GM20000 (cell line): ENCODE results near the gene GBGT1.

Source experiments
- DNase-seq: peaks from one replicate; pipeline ENCODE4 v3.0.0; 2012; ENCODE audit warnings: low spot score
- TF ChIP-seq, protein P1 (sequence below): IDR thresholded peaks from 2 replicates; pipeline ENCODE4 v1.5.1; 2012; ENCODE audit warnings: mild to moderate bottlenecking, control low read depth; ENCODE audit errors: extremely low read depth, missing control alignments

GBGT1 gene

DNA sequence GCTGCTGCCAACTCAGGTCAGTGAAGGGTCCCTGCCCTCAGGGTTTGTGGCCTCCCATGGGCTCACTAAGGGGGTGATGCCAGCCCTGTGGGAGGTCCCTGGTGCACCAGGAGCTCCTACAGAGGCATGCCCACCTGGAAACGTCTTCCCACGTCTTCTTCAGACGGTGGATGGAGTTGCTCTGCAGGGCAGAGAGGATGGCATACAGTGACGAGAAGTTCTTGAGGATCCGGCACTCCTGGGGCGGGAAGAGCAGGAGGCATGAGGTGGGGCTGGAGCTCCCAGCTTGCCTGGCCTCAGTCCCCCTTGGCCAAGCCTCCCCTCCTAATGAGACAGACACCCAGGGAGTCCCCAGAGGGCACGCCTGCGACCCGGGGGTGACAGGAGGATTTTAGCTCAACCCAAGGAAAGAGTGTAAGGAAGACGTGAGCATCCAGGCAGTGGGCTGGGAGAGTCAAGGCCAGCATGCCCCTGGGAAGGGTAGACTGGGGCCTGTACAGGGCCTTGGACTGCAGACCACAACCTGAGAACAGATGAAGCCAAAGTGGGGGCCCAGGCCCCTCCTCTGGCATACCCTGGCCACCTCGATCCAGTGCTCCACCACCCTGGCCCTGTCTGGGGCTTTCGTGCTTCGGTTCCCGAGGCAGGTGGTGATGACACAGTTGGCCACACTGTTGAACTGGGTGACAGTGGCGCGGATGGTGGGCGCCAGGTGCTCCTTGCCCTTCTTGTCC is 57.0 kb downstream of the GBGT1 start:
- TF ChIP-seq, protein P1, sequence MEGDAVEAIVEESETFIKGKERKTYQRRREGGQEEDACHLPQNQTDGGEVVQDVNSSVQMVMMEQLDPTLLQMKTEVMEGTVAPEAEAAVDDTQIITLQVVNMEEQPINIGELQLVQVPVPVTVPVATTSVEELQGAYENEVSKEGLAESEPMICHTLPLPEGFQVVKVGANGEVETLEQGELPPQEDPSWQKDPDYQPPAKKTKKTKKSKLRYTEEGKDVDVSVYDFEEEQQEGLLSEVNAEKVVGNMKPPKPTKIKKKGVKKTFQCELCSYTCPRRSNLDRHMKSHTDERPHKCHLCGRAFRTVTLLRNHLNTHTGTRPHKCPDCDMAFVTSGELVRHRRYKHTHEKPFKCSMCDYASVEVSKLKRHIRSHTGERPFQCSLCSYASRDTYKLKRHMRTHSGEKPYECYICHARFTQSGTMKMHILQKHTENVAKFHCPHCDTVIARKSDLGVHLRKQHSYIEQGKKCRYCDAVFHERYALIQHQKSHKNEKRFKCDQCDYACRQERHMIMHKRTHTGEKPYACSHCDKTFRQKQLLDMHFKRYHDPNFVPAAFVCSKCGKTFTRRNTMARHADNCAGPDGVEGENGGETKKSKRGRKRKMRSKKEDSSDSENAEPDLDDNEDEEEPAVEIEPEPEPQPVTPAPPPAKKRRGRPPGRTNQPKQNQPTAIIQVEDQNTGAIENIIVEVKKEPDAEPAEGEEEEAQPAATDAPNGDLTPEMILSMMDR = no peak
- no peak for DNase-seq

DNA sequence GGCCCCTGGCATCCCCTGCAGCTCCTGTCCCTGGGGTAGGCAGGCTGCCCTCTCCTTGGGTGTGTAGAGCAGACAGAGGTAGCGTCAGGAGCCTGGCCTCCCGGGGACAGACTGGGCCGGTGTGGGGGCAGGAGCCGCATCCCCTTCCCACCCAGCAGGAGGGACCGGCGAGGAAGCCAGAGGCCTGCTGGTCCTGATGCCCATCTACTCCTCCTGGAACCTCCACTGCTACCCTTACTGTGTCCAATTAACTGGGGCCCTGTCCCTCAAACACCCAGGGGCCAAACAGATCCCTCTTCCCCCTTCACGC is 58.3 kb downstream of the GBGT1 start:
- TF ChIP-seq, protein P1 = no peak
- DNase-seq = no peak

DNA sequence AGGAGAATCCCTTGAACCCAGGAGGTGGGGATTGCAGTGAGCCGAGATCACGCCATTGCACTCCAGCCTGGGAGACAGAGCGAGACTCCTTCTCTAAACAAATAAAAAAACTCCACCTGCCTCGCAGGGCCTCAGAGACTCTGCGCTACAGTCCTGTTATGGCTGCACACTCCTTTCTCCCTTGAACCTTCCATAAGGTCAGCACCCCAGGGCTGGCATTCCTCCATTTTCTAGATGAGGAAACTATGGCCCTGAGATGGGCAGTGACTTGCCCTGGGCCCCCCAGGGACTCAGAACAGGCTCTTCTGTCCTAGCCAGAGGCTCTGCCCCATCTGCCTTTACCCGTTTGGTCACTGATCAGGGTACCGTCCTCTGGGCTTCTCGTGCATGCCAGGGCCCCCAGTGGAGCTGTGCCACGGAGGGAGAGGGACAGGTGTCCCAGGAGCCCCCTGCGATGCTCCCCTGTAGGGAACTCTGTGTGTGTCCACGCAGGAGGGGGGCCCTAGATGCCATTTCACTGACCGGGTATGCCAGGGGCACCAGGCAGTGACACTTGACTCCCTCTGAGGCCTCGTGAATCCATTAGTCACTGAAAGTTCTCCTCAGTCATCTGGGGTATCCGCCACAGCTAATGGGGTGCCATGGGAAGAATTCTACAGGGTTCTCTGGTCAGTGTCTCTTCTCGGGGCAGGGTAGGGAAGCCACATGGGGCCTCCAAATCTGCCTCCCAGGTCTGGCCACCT is 58.8 kb downstream of the GBGT1 start:
- no peak for DNase-seq
- TF ChIP-seq, protein P1 = no peak

DNA sequence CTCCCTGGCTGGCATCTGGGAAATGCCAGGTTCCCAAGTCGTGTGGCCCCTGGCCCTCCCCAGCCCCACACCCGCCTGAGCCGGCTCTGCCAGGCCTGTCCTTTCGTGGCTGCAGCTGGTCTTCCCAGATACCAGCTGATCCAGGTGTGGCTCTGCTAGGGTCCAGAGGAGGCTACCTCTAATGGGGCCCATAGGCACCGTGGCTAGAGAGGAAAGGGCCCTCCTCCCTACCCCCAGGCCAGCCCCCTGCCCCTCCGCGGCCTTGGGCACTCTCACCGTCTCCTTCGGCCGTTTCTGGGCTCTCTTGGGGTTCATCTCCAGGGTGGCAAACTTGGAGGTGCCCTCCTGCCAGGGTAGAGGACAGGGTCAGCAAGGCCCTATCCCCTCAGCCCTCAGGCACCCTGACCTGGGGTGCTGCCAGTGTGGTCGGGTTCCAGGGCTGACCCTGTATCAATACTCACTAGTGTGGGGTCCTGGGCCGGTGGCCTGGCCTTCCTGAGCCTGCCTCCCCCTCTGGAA is 59.7 kb downstream of the GBGT1 start:
- TF ChIP-seq, protein P1 = no peak
- no peak for DNase-seq

DNA sequence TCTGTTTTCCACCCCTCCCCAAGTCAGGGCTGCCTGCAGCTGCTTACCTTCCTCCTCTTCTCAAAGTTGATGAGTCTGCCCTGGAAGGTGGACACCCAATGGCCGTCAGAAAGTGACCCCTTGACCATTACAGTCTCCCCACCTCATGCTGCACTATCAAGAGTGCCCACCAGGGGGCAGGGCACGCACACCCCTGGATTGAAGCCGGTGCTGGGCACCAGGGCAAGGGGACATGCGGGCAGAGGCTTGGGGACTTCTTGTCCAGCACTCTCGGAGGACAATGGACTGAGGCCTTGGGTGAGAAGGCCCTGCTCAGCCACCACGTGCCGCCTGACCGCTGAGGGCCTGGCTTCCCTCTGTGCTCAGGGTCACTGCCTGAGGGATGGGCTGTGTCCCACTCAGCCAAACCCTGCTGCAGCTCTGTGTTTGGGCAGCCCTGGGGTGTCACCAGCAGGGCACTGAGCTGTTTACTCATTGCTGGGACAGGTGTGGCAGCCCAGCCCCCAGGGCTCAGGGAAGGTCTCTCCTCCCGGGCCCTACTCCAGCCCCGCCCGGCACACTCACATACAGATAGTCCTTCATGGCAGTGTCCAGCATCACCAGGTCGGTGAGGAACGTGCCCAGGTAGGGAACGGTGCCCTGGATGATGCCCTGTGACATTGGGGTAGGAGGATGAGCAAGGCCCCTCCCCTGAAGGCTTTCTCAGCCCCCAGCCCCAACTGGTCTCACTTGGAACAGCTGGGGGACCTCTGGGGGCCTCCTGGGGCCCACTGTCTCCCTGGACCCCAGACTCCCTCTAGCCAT is 60.3 kb downstream of the GBGT1 start:
- peak; percentile 83 for DNase-seq
- TF ChIP-seq, protein P1 = peak; percentile 85
